Endometrial microvascular endothelial cells (primary cell): ENCODE results near the gene TPX2. TPM values are rescaled to one million over a fixed set of nuclear protein-coding genes. Genes with fewer than 3 reads are reported as not detected.

Source experiments
- in situ Hi-C: cut with HindIII; loops from 2 replicates; pipeline ENCODE4 v1.10.0; 2017; ENCODE audit warnings: low sequenced_read_pairs, low pct_unique_long_range_greater_than_20kb; ENCODE audit errors: inconsistent ontology term
- total RNA-seq: library from RNA; depleted of rRNA; stranded (reverse); fragments of >200 nt; gene quantifications from one replicate; pipeline ENCODE4 v1.2.3, GENCODE V29; 2015; ENCODE audit errors: inconsistent ontology term

TPX2 gene
- total RNA-seq, 1 donor from 2014 or later: 118 TPM

DNA sequence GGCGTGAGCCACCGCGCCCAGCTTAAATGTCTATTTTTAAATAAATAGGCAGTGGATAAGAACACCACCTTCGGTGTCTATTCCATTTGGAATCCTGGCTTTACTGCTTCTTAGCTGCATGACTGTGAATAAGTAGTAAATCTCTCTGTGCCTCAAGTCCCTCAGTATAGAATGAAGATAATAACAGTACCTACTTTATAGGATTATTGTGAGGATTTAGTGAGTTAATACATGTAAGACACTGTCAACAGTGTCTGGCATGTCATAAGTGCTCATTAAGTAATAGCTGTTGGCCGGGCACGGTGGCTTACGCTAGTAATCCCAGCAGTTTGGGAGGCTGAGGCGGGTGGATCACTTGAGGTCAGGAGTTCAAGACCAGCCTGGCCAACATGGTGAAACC, 10.1 kb downstream of the TPX2 start:
- in situ Hi-C loops: no loop called here

DNA sequence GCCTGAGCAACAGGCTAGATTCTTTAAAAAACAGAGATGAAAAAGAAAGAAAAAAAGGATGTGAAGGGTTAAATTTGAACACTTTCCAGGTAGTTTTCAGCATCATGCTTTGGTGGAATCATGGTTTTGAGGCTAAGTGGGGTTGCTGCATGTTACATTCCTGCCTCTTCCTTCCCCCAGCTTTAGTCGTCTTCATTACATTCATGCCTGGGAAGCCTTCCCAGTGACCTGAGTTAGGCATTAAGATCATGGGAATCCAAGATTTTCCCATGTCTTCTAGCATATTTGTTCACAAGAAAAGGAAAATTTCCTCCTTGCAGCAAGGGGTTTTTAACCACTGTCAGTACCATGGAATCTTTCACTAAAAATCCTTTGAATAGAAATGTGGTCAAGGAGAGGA, 12.0 kb downstream of the TPX2 start:
- in situ Hi-C loops: no loop called here

DNA sequence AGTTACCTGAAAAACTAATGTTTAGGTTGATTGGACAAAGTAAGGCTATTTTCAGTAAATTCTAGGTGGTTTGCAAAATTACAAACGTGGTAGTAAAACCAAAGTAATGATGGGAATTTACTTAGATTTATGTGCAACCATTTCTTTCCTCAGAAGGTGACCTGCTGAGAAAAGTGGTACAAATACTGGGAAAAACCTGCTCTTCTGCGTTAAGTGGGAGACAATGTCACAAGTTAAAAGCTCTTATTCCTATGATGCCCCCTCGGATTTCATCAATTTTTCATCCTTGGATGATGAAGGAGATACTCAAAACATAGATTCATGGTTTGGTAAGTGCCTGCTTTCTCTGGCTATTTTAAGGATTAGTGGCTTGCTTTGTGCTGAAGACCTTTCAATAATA, 18.2 kb downstream of the TPX2 start:
- in situ Hi-C loops: no loop called here

DNA sequence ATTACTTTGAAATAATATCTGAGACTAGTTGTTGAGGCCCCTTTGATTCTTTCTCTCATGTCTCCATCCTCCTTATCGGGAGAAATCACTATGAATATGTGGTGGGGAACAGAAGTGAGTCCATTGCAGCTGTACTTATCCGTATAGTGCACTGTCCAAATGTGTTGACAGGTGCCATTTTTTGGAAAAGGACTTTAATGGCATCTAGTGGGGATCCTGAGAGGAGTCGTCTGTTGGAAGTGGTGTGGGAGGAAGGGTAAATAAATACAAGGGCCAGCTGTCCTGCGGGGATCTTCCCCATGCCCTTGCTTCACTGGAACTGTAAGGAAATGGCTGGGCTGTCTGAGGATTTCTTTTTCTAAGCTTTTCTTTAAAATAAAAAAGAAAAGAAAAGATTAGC, 19.4 kb downstream of the TPX2 start:
- in situ Hi-C loops: no loop called here

DNA sequence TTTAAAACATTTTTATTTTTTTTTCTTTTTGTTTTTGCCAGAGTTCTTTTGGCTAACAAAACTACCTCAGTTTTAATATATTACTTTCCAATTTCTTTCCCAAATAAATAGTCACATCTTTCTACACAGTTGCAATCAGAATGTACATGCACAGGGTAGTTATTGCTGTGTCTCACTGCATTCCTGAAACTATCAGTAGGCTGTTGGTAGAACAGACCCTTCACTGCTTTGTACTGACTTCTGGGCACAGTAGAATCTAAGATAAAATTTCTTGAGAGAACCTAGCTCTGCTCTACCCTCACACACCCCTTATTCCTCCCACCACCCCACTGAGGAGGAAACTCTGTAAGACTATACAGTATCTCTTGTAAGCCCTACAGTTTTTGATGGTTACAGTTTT, 19.9 kb downstream of the TPX2 start:
- in situ Hi-C loops: no loop called here

DNA sequence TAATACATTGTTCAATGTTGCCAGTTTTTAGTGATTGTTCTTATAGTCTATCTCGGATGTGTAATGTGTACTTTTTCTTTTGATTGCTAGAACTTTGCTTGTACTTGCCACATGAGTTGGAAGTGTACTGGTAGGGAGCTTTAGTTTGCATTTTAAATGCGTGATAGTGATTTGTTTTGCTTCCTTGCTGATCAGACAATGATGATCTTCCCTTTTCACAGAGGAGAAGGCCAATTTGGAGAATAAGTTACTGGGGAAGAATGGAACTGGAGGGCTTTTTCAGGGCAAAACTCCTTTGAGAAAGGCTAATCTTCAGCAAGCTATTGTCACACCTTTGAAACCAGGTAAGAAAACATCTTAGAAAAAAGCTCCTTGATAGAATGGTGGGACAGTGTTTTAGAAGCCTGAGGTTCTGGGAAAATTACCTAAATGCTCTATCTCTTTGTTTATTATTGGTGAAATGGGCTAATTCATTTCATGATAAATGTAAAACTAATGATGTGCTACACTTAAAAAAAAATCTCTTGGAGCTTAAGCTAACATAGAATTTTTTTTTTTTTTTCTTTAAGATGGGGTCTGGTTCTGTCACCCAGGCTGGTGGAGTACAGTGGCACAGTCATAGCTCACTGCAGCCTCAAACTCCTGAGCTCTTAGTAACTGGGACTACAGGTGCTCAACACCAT, 20.9 kb downstream of the TPX2 start:
- in situ Hi-C loops: no loop called here

DNA sequence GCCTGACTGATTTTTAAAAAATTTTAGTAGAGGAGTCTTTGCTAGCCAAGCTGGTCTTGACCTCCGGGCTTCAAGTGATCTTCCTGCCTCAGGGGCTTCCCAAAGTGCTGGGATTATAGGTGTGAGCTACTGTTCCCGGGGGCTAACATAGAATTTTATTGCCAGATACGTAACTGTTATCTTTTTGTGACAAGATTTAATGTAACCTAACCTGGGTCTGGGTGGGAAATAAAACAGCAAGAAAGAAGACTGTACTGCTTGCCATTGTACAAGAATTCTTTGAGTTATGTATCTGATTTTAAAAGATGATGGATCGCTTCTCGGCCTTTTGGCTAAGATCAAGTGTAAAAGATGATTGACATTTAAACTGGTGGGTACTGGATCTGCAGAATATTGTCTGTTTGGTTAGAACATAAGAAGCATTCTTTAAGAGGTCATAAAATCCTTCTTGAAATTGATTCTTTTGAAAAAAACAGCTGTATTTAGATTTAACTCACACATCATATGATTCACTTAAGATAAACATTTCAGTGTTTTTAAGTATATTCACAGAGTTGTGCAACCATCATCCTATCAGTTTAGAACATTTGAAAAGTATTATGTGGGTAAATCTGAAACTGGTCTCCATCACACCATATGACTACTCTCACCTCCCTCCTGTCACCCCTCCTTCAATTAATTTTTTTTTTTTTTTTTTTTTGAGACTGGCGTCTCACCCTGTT, 21.6 kb downstream of the TPX2 start:
- in situ Hi-C loops: no loop called here

DNA sequence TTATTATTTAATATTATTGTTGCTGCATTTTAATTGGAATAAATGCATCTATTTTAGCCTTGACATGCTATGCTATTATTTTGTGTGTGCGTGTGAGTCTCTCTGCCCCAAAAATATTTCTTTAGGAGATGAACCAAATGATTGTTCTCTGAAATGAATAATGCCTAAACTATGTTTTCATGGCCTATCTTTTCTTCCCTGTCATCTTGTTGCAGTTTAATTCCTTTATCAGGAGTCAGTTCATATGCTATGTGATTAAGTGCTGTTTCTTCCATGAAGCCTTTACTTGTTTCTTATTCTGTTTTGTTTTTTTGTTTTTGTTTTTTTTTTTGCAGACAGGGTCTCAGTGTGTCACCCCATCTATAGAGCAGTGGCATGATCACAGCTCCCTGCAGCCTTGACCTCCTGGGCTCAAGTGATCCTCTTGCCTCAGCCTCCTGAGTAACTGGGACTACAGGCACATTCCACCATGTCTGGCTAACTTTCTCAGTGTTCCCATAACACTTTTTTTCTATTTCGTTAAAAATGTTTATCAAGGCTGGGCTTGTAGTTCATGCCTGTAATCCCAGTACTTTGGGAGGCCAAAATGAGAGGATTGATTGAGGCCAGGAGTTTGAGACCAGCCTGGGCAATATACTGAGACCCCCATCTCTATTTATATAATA, 25.7 kb downstream of the TPX2 start:
- in situ Hi-C loops: no loop called here

DNA sequence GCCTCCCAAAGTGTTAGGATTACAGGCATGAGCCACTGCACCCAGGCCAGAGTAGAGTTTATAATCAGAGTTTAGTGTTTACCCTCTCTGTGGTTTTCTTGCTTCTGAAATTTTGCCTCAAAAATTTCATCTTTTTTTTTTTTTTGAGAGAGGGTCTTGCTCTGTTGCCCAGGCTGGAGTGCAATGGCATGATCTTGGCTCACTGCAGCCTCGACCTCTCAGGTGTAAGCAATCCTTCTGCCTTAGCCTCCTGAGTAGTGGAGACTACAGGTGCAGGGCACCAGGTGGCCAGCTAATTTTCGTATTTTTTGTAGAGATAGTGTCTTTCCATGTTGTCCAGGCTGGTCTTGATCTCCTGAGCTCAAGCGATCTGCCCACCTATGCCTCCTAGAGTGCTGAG, 28.7 kb downstream of the TPX2 start:
- in situ Hi-C loops: no loop called here

DNA sequence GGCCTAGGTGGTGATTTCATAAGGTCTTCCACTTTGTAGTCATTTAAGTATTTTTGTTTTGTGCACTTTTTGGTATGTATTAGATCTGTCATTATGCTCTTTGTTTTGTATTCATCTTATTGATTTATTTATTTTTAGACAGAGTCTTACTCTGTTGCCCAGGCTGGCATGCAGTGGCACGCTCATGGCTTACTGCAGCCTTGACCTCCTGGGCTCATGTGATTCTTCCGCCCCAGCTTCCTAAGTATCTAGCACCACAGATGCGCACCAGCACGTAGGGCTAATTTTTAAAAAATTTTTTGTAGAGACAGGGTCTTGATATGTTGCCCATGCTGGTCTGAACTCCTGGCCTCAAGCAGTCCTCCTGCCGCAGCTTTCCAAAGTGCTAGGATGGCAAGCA, 30.6 kb downstream of the TPX2 start:
- in situ Hi-C loops: no loop called here

DNA sequence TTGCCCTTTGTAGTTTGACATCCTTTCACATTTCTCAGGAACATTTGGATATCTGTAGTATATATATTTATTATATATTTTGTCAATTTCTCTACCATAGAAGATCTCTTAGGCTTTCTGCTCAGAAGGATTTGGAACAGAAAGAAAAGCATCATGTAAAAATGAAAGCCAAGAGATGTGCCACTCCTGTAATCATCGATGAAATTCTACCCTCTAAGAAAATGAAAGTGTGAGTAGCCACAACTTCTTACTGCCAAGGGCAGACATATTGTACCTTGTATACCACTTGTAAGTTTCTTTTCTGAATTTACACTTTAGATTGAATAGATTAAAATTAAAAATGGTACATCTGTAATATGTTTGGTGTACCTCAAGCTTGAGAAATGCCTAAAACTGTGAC, 31.2 kb downstream of the TPX2 start:
- in situ Hi-C loops: no loop called here

DNA sequence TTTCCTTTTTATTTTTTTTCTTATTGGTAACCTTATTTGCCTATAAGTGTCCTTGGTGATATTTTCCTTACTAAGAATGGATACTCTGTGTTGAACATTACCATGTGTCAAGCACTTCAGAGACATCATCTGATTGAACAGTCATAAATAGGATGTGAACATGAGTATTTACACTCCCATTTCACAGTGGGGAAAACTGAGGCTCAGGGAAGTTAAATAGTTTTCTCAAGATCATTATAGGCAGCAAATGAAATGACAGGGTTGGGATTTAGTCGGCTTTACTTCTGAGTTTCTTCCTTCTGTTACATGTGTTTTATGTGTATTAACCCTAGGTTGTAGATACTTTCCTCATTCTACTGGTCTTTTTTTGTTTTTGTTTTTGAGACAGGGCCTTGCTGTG, 35.3 kb downstream of the TPX2 start:
- in situ Hi-C loops: no loop called here

DNA sequence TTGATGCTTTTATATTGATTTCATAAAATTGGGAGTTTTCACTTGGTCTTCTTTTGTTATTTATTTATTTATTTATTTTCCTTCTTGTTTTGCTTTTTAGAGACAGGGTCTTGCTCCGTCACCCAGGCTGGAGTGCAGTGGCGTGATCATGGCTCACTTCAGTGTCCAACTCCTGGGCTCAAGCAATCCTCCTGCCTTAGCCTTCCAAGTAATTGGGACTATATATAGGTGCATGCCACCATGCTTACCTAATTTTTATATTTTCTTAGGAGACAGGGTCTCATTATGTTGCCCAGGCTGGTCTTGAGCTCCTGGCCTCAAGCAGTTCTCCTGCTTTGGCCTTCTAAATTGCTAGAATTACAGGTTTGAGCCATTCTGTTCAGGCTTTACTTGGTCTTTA, 41.7 kb downstream of the TPX2 start:
- in situ Hi-C loops: no loop called here

DNA sequence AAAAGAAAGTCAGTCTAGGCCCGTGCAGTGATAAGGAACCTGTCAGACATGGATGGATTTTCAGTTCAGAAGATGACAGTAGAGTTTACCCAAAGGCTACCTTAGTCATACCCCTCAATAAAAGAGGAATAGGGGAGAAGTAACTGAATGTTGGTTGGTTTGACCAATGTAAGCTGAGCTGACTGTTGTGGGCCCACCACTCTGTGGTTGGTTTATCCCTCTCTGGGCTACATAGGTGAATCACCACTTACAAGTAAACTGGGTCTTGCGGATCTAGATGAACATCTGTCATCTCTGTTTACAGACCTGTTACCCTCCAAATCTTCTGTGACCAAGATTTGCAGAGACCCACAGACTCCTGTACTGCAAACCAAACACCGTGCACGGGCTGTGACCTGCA, 42.9 kb downstream of the TPX2 start:
- in situ Hi-C loops: no loop called here

DNA sequence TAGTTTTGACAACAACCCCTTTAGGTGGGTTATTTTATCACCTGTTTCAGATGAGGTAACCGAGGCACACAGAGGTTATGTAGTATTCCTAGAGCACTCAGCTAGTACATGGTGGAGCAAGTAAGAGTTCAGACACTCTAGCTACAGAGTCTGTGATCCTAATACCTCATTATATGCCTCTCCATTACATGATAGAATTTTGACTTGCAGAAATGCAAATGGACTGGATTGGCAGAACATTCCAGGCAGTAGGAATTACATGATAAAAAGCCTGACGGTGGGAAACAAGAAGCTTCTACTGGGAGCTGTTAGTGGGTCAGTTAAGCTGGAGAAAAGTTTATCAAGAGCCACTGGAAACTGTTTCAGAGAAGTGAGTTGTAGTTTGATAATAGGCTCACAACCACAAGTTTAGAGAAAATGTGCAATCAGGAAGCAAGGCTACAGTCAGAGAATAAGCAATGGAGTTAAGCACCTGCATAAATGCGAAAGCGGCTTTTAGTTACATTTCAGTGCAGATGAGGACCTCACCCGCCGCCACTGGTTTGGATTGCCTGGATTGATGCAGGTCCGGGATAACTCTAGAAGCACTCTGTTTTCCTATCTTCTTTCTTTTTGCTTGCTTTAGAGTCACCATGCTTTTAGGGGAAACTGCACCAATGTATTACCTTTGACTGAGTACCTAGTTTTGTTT, 45.4 kb downstream of the TPX2 start:
- in situ Hi-C loops: no loop called here

DNA sequence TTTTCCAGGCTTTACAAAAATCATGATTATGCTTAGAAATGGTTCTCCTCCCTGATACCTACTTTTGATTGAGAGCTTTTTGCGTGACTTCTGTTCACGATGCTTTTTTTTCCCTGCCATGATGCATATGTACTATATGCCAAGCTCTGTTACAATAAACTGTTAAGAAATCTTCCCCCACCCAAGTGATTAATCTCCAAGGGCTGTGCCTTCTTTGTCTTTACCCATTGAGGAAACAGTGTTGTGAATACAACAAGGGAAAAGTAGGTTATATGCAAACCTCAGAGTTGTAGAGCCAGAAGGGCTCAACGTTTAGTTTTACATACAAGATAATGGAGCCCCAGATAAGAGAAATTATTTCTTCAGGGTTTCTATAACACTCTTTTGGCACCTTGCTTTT, 46.0 kb downstream of the TPX2 start:
- in situ Hi-C loops: no loop called here

DNA sequence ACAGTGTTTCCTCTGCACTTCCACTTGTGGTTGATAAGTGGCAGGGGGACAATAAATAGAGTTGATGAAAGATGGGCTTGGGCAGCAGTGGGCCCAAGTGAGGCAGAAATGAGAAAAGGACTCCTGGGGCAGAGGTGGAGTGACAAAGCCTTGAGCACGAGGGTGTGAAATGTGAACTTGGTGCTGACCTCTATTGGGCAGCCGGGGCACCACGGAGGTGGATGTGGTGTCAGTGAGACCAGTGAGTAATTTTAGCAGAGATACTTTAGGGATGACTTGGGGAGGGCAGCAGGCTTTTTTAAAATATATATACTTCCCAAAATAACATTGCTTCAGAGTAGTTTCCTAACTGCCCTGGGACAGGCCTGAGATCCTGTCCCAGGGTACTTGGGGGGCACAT, 49.5 kb downstream of the TPX2 start:
- in situ Hi-C loops: no loop called here

DNA sequence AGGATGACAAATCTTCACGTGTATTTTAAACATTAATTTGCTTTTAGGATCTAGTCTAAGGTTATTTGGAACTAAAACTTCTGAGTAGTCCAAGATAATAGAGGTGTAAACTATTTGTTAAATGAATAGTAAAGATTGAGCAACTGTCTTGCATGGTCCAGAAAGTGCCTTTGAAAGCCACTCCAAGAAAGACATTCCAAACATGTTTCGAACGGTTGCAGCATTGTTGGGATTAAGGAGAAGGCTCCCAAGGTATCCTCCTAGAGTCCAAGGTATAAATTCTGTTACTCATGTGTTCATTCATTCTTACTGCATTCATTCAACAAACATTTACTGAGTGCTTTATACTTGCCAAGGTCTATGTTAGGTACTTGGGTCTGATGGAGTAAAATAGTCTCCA, 51.3 kb downstream of the TPX2 start:
- in situ Hi-C loops: no loop called here

DNA sequence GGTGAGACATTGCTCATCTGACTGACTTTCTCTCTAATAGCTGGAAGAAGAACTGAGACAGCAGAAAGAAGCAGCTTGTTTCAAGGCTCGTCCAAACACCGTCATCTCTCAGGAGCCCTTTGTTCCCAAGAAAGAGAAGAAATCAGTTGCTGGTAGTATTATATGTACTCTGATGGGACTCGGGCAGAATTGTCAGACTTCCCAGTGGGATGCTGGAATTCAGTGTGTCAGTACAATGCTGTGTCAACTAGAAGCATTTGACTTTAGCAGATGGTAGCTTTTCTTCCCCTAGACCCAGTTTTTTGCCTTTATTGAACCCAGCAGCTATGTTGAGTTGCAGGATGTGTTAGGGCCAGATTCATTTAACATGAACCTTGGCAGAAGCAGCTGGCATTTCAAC, 58.3 kb downstream of the TPX2 start:
- in situ Hi-C loops: no loop called here

DNA sequence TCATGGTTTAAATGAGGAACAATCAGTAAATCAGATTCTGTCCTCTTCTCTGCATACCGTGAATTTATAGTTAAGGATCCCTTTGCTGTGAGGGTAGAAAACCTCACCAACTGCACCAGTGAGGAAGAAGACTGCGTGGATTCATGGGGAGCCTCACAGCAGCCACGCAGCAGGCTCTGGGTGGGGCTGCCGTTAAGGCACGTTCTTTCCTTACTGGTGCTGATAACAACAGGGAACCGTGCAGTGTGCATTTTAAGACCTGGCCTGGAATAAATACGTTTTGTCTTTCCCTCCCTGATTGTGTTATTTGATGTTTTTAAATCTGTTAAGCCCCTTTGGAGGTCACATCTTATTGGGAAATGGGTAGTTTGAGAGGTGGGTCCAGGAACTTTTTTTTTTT, 62.4 kb downstream of the TPX2 start:
- in situ Hi-C loops: no loop called here
